GM19324 (cell line): ENCODE results near the gene VPS8.
"Not testable (repeated sequence)": the region's sequence is repeated elsewhere in the genome, so short reads cannot be mapped to it uniquely, and the experiment has no call there.

Experiments
- ATAC-seq: cut with Tn5 transposase; IDR thresholded peaks from one replicate; pipeline ENCODE4 v1.9.1; 2021; ENCODE audit warnings: mild to moderate bottlenecking, moderate library complexity; ENCODE audit not compliant: unreplicated experiment, low FRiP score

The VPS8 gene

GRCh38 chr3:184954251-184954650 is 142.3 kb downstream of the VPS8 start:
- no peak for ATAC-seq

- not testable (repeated sequence) for ATAC-seq
These were observed 142.9 kb downstream of the VPS8 start for GRCh38 chr3:184954851-184955250.

GRCh38 chr3:184965639-184966430 is 153.9 kb downstream of the VPS8 start:
- no peak for ATAC-seq

GRCh38 chr3:184968115-184968514 is 156.1 kb downstream of the VPS8 start:
- no peak for ATAC-seq

GRCh38 chr3:184970186-184970585 is 158.2 kb downstream of the VPS8 start:
- no peak for ATAC-seq

GRCh38 chr3:184977796-184978195 is 165.8 kb downstream of the VPS8 start:
- no peak for ATAC-seq

GRCh38 chr3:184981071-184981470 is 169.1 kb downstream of the VPS8 start:
- ATAC-seq = no peak

GRCh38 chr3:184982076-184982475 is 170.1 kb downstream of the VPS8 start:
- no peak for ATAC-seq

GRCh38 chr3:184985586-184985985 is 173.6 kb downstream of the VPS8 start:
- no peak for ATAC-seq

GRCh38 chr3:184986366-184986889 is 174.5 kb downstream of the VPS8 start:
- no peak for ATAC-seq

GRCh38 chr3:184993394-184993793 is 181.4 kb downstream of the VPS8 start:
- no peak for ATAC-seq

GRCh38 chr3:185003876-185004275 is 191.9 kb downstream of the VPS8 start:
- not testable (repeated sequence) for ATAC-seq

- ATAC-seq = no peak
These were observed 197.7 kb downstream of the VPS8 start for GRCh38 chr3:185009650-185010049.

- not testable (repeated sequence) for ATAC-seq
These were observed 205.6 kb downstream of the VPS8 start for GRCh38 chr3:185017584-185017983.

- not testable (repeated sequence) for ATAC-seq
These were observed 206.0 kb downstream of the VPS8 start for GRCh38 chr3:185017996-185018395.

GRCh38 chr3:185021256-185021655 is 209.3 kb downstream of the VPS8 start:
- no peak for ATAC-seq

GRCh38 chr3:185024406-185024805 is 212.4 kb downstream of the VPS8 start:
- ATAC-seq = no peak

GRCh38 chr3:185024966-185025365 is 213.0 kb downstream of the VPS8 start:
- no peak for ATAC-seq

- no peak for ATAC-seq
These were observed 216.2 kb downstream of the VPS8 start for GRCh38 chr3:185028121-185028520.

- ATAC-seq = no peak
These were observed 217.1 kb downstream of the VPS8 start for GRCh38 chr3:185029086-185029485.

GRCh38 chr3:185030399-185030798 is 218.4 kb downstream of the VPS8 start:
- no peak for ATAC-seq

GRCh38 chr3:185030951-185031350 is 219.0 kb downstream of the VPS8 start:
- no peak for ATAC-seq
